SK-MEL-5 (cell line): ENCODE measurements around the gene ADD1. TPM values are rescaled to one million over a fixed set of nuclear protein-coding genes. Genes with fewer than 3 reads are reported as not detected.

Source experiments
- DNase-seq: peaks from one replicate; pipeline ENCODE4 v3.0.0-alpha.2; 2016; ENCODE audit warnings: low read depth, low spot score
- in situ Hi-C: cut with HindIII; loops from 2 replicates; pipeline ENCODE4 v1.10.0; 2016; ENCODE audit warnings: low sequenced_read_pairs, high pct_unique_total_duplicates, low pct_unique_long_range_greater_than_20kb
- total RNA-seq: library from RNA; depleted of rRNA; stranded (reverse); fragments of >200 nt; shearing (Covaris generic); gene quantifications from 2 replicates; pipeline ENCODE4 v1.2.3, GENCODE V29; 2014

ADD1 gene
- total RNA-seq, 1 experiment from 2014 or later: 148 TPM

GRCh38 chr4:2863649-2864048 lies 20.0 kb downstream of the ADD1 start:
- in situ Hi-C loops: no loop called here
- DNase-seq: no peak

GRCh38 chr4:2865196-2865780 lies 21.6 kb downstream of the ADD1 start:
- in situ Hi-C loops: no loop called here
- DNase-seq: no peak

- DNase-seq: no peak
- in situ Hi-C loops: no loop called here
Observed at GRCh38 chr4:2866160-2866861, 22.7 kb downstream of the ADD1 start.

- in situ Hi-C loops: no loop called here
- DNase-seq: no peak
Observed at GRCh38 chr4:2866891-2867290, 23.2 kb downstream of the ADD1 start.

GRCh38 chr4:2867758-2868491 lies 24.3 kb downstream of the ADD1 start:
- in situ Hi-C loops: no loop called here
- no peak for DNase-seq

- in situ Hi-C loops: no loop called here
Observed at GRCh38 chr4:2868877-2869487, 25.3 kb downstream of the ADD1 start.

GRCh38 chr4:2869659-2870058 lies 26.0 kb downstream of the ADD1 start:
- in situ Hi-C loops: no loop called here
- DNase-seq: no peak

More at GRCh38 chr4:2868877-2869487, 25.3 kb downstream of the ADD1 start:
- DNase-seq: no peak

- in situ Hi-C loops: no loop called here
Observed at GRCh38 chr4:2870082-2870481, 26.4 kb downstream of the ADD1 start.

GRCh38 chr4:2871466-2871865 lies 27.8 kb downstream of the ADD1 start:
- DNase-seq: no peak
- in situ Hi-C loops: no loop called here

More at GRCh38 chr4:2870082-2870481, 26.4 kb downstream of the ADD1 start:
- DNase-seq: no peak

- DNase-seq: no peak
- in situ Hi-C loops: no loop called here
Observed at GRCh38 chr4:2871911-2872310, 28.3 kb downstream of the ADD1 start.

GRCh38 chr4:2873329-2873728 lies 29.7 kb downstream of the ADD1 start:
- DNase-seq: no peak
- in situ Hi-C loops: no loop called here

- in situ Hi-C loops: no loop called here
- no peak for DNase-seq
Observed at GRCh38 chr4:2874861-2875260, 31.2 kb downstream of the ADD1 start.

- DNase-seq: peak; percentile 95
- in situ Hi-C loops: no loop called here
Observed at GRCh38 chr4:2875556-2875955, 31.9 kb downstream of the ADD1 start.

GRCh38 chr4:2878346-2878745 lies 34.7 kb downstream of the ADD1 start:
- in situ Hi-C loops: no loop called here
- no peak for DNase-seq

- DNase-seq: no peak
- in situ Hi-C loops: no loop called here
Observed at GRCh38 chr4:2879026-2879425, 35.4 kb downstream of the ADD1 start.

GRCh38 chr4:2881431-2881830 lies 37.8 kb downstream of the ADD1 start:
- no peak for DNase-seq
- in situ Hi-C loops: no loop called here

GRCh38 chr4:2882341-2882740 lies 38.7 kb downstream of the ADD1 start:
- in situ Hi-C loops: no loop called here
- no peak for DNase-seq

- in situ Hi-C loops: no loop called here
- DNase-seq: no peak
Observed at GRCh38 chr4:2886161-2886560, 42.5 kb downstream of the ADD1 start.
